CD14-positive monocyte (primary cell): ENCODE results near the gene AZIN2. TPM values are rescaled to one million over a fixed set of nuclear protein-coding genes. Genes with fewer than 3 reads are reported as not detected.
A peak's percentile ranks its signal among the peaks of the same experiment; 100 is the strongest.

Source experiments
- DNase-seq, 3 donors: peaks; one replicate each; pipeline ENCODE4 v3.0.0-alpha.2; 2011 to 2022
- H2AFZ ChIP-seq: 2 replicates; pipeline ENCODE4 v1.6.0; 2012; ENCODE audit warnings: mild to moderate bottlenecking, low read depth, low read length, inconsistent platforms; ENCODE audit not compliant: insufficient read depth, poor library complexity, severe bottlenecking
- H3K27ac ChIP-seq, 2 donors: 1 replicate in 1 of 2; 2 replicates in 1 of 2; pipeline ENCODE4 v1.5.1; 2012 to 2013; ENCODE audit warnings: low read length in 2 of 2, control low read depth in 1 of 2, inconsistent platforms in 1 of 2, low read depth in 1 of 2, mild to moderate bottlenecking in 1 of 2
- H3K27me3 ChIP-seq, 2 donors: one replicate each; pipeline versions ENCODE4 v1.6.0 to v1.6.1; 2011 to 2013; ENCODE audit warnings: low read length in 2 of 2; ENCODE audit not compliant: control insufficient read depth in 2 of 2, insufficient read depth in 2 of 2
- H3K36me3 ChIP-seq, 2 donors: replicated peaks in 1 of 2; 1 replicate in 1 of 2; 2 replicates in 1 of 2; pipeline versions ENCODE4 v1.5.1 to v1.6.1; 2012 to 2013; ENCODE audit warnings: low read length in 2 of 2, control low read depth in 1 of 2, inconsistent platforms in 1 of 2, mild to moderate bottlenecking in 1 of 2; ENCODE audit not compliant: insufficient read depth in 2 of 2, control insufficient read depth in 1 of 2
- H3K4me1 ChIP-seq, 2 donors: 1 replicate in 1 of 2; 2 replicates in 1 of 2; pipeline versions ENCODE4 v1.5.1 to v1.6.1; 2012 to 2013; ENCODE audit warnings: low read length in 2 of 2, control low read depth in 1 of 2, inconsistent platforms in 1 of 2, mild to moderate bottlenecking in 1 of 2, moderate library complexity in 1 of 2; ENCODE audit not compliant: insufficient read depth in 2 of 2, control insufficient read depth in 1 of 2
- H3K4me2 ChIP-seq: replicated peaks from 2 replicates; pipeline ENCODE3; 2012; ENCODE audit warnings: low read length, moderate library complexity, mild to moderate bottlenecking; ENCODE audit not compliant: poor library complexity, severe bottlenecking; ENCODE audit errors: extremely low read depth
- H3K4me3 ChIP-seq, 3 experiments: fragments of 200-600 bp in 1 of 3; sonication (generic) in 1 of 3; replicated peaks in 1 of 3; 1 replicate in 2 of 3; 2 replicates in 1 of 3; pipeline ENCODE4 v1.5.1; 2011 to 2013; ENCODE audit warnings: low read length in 3 of 3, mild to moderate bottlenecking in 3 of 3, control low read depth in 2 of 3, low read depth in 2 of 3, inconsistent platforms in 1 of 3, moderate library complexity in 1 of 3
- H3K79me2 ChIP-seq: 2 replicates; pipeline ENCODE4 v1.6.0; 2012; ENCODE audit warnings: mild to moderate bottlenecking, control low read depth, inconsistent platforms, low read length, moderate library complexity; ENCODE audit not compliant: insufficient read depth
- H3K9ac ChIP-seq: 2 replicates; pipeline ENCODE4 v1.6.0; 2017; ENCODE audit warnings: low read length, mild to moderate bottlenecking; ENCODE audit not compliant: insufficient read depth, poor library complexity, severe bottlenecking
- H3K9me3 ChIP-seq, 2 donors: replicated peaks in 1 of 2; 1 replicate in 1 of 2; 2 replicates in 1 of 2; pipeline versions ENCODE4 v1.5.1 to v1.6.1; 2012 to 2013; ENCODE audit warnings: low read length in 2 of 2, control low read depth in 1 of 2; ENCODE audit not compliant: control insufficient read depth in 1 of 2, insufficient read depth in 1 of 2
- H4K20me1 ChIP-seq: 2 replicates; pipeline ENCODE4 v1.6.0; 2012; ENCODE audit warnings: mild to moderate bottlenecking, low read length, control low read depth, moderate library complexity; ENCODE audit not compliant: insufficient read depth
- H3K27ac Mint-ChIP-seq, 7 donors: one replicate each; pipeline ENCODE4 v1.8.0; 2020; ENCODE audit warnings: mild to moderate bottlenecking in 7 of 7, mixed read lengths in 7 of 7, moderate library complexity in 6 of 7, inconsistent platforms in 2 of 7
- H3K27me3 Mint-ChIP-seq, 3 donors: one replicate each; pipeline ENCODE4 v1.8.0; 2021 to 2022; ENCODE audit warnings: low read depth in 3 of 3, mild to moderate bottlenecking in 3 of 3, mixed read lengths in 3 of 3, moderate library complexity in 3 of 3, inconsistent platforms in 1 of 3
- H3K36me3 Mint-ChIP-seq, 2 donors: one replicate each; pipeline ENCODE4 v1.8.0; 2020; ENCODE audit warnings: mixed read lengths in 2 of 2, inconsistent platforms in 1 of 2, mild to moderate bottlenecking in 1 of 2
- H3K4me1 Mint-ChIP-seq: one replicate; pipeline ENCODE4 v1.8.0; 2020; ENCODE audit warnings: mild to moderate bottlenecking, mixed read lengths
- H3K4me3 Mint-ChIP-seq, 2 donors: one replicate each; pipeline ENCODE4 v1.8.0; 2020; ENCODE audit warnings: mild to moderate bottlenecking in 2 of 2, mixed read lengths in 2 of 2, moderate library complexity in 1 of 2
- H3K9me3 Mint-ChIP-seq, 7 donors: one replicate each; pipeline ENCODE4 v1.8.0; 2020 to 2022; ENCODE audit warnings: mixed read lengths in 7 of 7, mild to moderate bottlenecking in 6 of 7, moderate library complexity in 6 of 7, inconsistent platforms in 2 of 7
- WGBS: methylation state at CpG from one replicate; pipeline ENCODE4 v1.1.5; 2013; ENCODE audit warnings: missing lambda C conversion rate; ENCODE audit not compliant: insufficient coverage; 5-methylcytosine and 5-hydroxymethylcytosine counted together
- intact Hi-C, 2 donors: fragments of 100-400 bp; cut with micrococcal nuclease; formaldehyde crosslinking; loops; one replicate each; pipeline versions ENCODE4 v1.15.0 to v1.15.1; 2023
- polyA plus RNA-seq, 3 donors: library from polyadenylated mRNA; depleted of rRNA in 1 of 3; unstranded in 2 of 3; stranded (reverse) in 1 of 3; fragments of 300-500 nt in 2 of 3; fragments of >200 nt in 1 of 3; fragmentation: Illumina TruSeq in 2 of 3; gene quantifications; 1 replicate in 2 of 3; 2 replicates in 1 of 3; pipeline ENCODE4 v1.2.3, GENCODE V29; 2012 to 2021
- TF ChIP-seq, protein P1 (sequence below): fragments of 200-600 bp; IDR thresholded peaks from one replicate; pipeline ENCODE4 v1.8.0; 2022; ENCODE audit warnings: antibody characterized with exemption, mild to moderate bottlenecking

AZIN2 gene
- polyA plus RNA-seq, 3 donors = 0.03 to 0.89 TPM; not detected in 1

- H3K9ac ChIP-seq = no peak overlapping the region
- TF ChIP-seq, protein P1, sequence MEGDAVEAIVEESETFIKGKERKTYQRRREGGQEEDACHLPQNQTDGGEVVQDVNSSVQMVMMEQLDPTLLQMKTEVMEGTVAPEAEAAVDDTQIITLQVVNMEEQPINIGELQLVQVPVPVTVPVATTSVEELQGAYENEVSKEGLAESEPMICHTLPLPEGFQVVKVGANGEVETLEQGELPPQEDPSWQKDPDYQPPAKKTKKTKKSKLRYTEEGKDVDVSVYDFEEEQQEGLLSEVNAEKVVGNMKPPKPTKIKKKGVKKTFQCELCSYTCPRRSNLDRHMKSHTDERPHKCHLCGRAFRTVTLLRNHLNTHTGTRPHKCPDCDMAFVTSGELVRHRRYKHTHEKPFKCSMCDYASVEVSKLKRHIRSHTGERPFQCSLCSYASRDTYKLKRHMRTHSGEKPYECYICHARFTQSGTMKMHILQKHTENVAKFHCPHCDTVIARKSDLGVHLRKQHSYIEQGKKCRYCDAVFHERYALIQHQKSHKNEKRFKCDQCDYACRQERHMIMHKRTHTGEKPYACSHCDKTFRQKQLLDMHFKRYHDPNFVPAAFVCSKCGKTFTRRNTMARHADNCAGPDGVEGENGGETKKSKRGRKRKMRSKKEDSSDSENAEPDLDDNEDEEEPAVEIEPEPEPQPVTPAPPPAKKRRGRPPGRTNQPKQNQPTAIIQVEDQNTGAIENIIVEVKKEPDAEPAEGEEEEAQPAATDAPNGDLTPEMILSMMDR = no peak
- H3K27me3 ChIP-seq = no peaks in the 10 kb centered on the region
- H3K27ac ChIP-seq = no peak overlapping the region
- no peak for DNase-seq
- H3K4me3 ChIP-seq = no peak overlapping the region
- no peak overlapping the region for H2AFZ ChIP-seq
- 100% methylated on average over 1 of the region's 1 CpG for WGBS
- H3K4me2 ChIP-seq = no peak overlapping the region
- peaks cover 13 to 16% of the 10 kb centered on the region in 2 donors for H3K9me3 ChIP-seq
- Mint-ChIP-seq H3K4me1 (no peaks in the 10 kb centered on the region), H3K27me3 (peaks cover 7 to 16% (median 7%) of the 10 kb centered on the region in 3 donors), H3K36me3 (no peaks in the 10 kb centered on the region), H3K4me3 (no peak overlapping the region), H3K9me3 (peaks cover 8 to 26% (median 16%) of the 10 kb centered on the region in 7 donors), H3K27ac (peak overlapping the region in 4 of 7 donors; percentile 4 to 86 (median 6))
- H3K79me2 ChIP-seq = no peaks in the 10 kb centered on the region
- no peaks in the 10 kb centered on the region for H3K4me1 ChIP-seq
- intact Hi-C loops = no loop called here
- H4K20me1 ChIP-seq = no peaks in the 10 kb centered on the region
- no peaks in the 10 kb centered on the region for H3K36me3 ChIP-seq
Measured at GRCh38 chr1:33070628-33071027, 10.3 kb upstream of the AZIN2 start.

DNA sequence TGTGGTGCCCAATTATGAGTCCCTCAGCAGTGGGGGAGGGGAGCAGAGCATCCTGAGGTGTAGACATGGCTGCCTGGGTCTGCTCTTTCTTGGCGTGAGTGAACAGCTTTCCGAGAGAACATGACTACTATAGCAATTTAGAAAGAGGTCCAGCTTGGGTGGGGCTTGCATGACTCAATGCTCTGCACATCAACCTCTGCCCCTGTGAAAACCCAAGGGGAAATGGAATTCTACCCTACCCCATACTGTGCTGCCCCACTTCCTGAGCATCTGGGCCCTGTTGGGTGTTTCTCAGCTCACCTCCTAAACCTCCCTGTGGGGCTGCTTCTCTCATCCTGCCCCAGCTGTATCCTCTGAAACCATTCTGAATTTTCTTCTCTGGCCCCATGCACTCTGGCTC lies 8.2 kb upstream of the AZIN2 start:
- H3K27ac ChIP-seq = no peak overlapping the region
- H4K20me1 ChIP-seq = no peaks in the 10 kb centered on the region
- H3K36me3 ChIP-seq = no peaks in the 10 kb centered on the region
- Mint-ChIP-seq H3K27ac (no peak overlapping the region), H3K4me1 (no peaks in the 10 kb centered on the region), H3K27me3 (peaks cover 3 to 13% (median 8%) of the 10 kb centered on the region in 3 donors), H3K36me3 (no peaks in the 10 kb centered on the region), H3K9me3 (peaks cover 2 to 13% (median 9%) of the 10 kb centered on the region in 7 donors), H3K4me3 (no peak overlapping the region)
- no CpG with 5 or more reads among the region's 2 CpGs for WGBS
- H3K27me3 ChIP-seq = no peaks in the 10 kb centered on the region
- H3K79me2 ChIP-seq = no peaks in the 10 kb centered on the region
- intact Hi-C loops = no loop called here
- TF ChIP-seq, protein P1 = no peak
- no peak overlapping the region for H3K9ac ChIP-seq
- no peak overlapping the region for H3K4me3 ChIP-seq
- DNase-seq = no peak
- no peaks in the 10 kb centered on the region for H3K4me1 ChIP-seq
- H3K4me2 ChIP-seq = no peak overlapping the region
- H2AFZ ChIP-seq = no peak overlapping the region
- peaks cover 4 to 6% of the 10 kb centered on the region in 2 donors for H3K9me3 ChIP-seq
